Smooth muscle cell (in vitro differentiated cells): Measurements from ENCODE around the gene YWHAG. TPM values are rescaled to one million over a fixed set of nuclear protein-coding genes. Genes with fewer than 3 reads are reported as not detected.

Experiments
- DNase-seq: peaks from one replicate; lab custom pipeline; 2025; ENCODE audit not compliant: unreplicated experiment; lab: John Stamatoyannopoulos, UW
- H2AFZ ChIP-seq: fragments of 200-600 bp; sonication (generic); 2 replicates; pipeline ENCODE4 v1.6.0; 2016; ENCODE audit warnings: antibody characterized with exemption, low read depth, mild to moderate bottlenecking
- H3F3A ChIP-seq: fragments of 200-600 bp; sonication (generic); 2 replicates; pipeline ENCODE4 v1.6.0; 2017; ENCODE audit warnings: antibody characterized with exemption, low read depth
- H3K27ac ChIP-seq: fragments of 200-600 bp; sonication (generic); 2 replicates; pipeline ENCODE4 v1.5.1; 2016; ENCODE audit warnings: low read depth, mild to moderate bottlenecking
- H3K27me3 ChIP-seq: fragments of 200-600 bp; sonication (generic); 2 replicates; pipeline ENCODE4 v1.6.1; 2016; ENCODE audit warnings: low read depth, mild to moderate bottlenecking
- H3K36me3 ChIP-seq: fragments of 200-600 bp; sonication (generic); 2 replicates; pipeline ENCODE4 v1.5.1; 2016; ENCODE audit warnings: low read depth
- H3K4me1 ChIP-seq: fragments of 200-600 bp; sonication (generic); 2 replicates; pipeline ENCODE4 v1.5.1; 2016; ENCODE audit warnings: low read depth
- H3K4me2 ChIP-seq: fragments of 200-600 bp; sonication (generic); 2 replicates; pipeline ENCODE4 v1.6.0; 2016; ENCODE audit warnings: mild to moderate bottlenecking
- H3K4me3 ChIP-seq: fragments of 200-600 bp; sonication (generic); 2 replicates; pipeline ENCODE4 v1.5.1; 2016; ENCODE audit warnings: mild to moderate bottlenecking
- H3K79me2 ChIP-seq: fragments of 200-600 bp; sonication (generic); 2 replicates; pipeline ENCODE4 v1.6.0; 2016; ENCODE audit warnings: low read depth, mild to moderate bottlenecking
- H3K9ac ChIP-seq: fragments of 200-600 bp; sonication (generic); 2 replicates; pipeline ENCODE4 v1.6.0; 2016; ENCODE audit warnings: low read depth
- H3K9me3 ChIP-seq: fragments of 200-600 bp; sonication (generic); replicated peaks from 2 replicates; pipeline ENCODE4 v1.5.1; 2016; ENCODE audit warnings: low read depth
- H4K20me1 ChIP-seq: fragments of 200-600 bp; sonication (generic); 2 replicates; pipeline ENCODE4 v1.6.0; 2016; ENCODE audit warnings: low read depth
- CTCF ChIP-seq: fragments of 200-600 bp; sonication (generic); IDR thresholded peaks from 2 replicates; pipeline ENCODE4 v1.5.1; 2017; ENCODE audit warnings: borderline replicate concordance, mild to moderate bottlenecking, antibody characterized with exemption; ENCODE audit not compliant: insufficient read depth, poor library complexity, severe bottlenecking
- WGBS: methylation state at CpG from one replicate; pipeline ENCODE4 v1.1.7; 2016; ENCODE audit warnings: low lambda C conversion rate; 5-methylcytosine and 5-hydroxymethylcytosine counted together
- polyA plus RNA-seq: library from polyadenylated mRNA; unstranded; fragments of >200 nt; fragmentation: Nextera tagmentation; extraction: Ambion mirVana; gene quantifications from 2 replicates; pipeline ENCODE4 v1.2.1, GENCODE V29; 2016
- total RNA-seq: library from RNA; depleted of rRNA; stranded (reverse); fragments of >200 nt; gene quantifications from 2 replicates; pipeline ENCODE4 v1.2.3, GENCODE V29; 2014

The YWHAG gene
- total and polyA plus RNA-seq, 2 experiments from 2014 or later: 17.6 to 132 TPM

DNA sequence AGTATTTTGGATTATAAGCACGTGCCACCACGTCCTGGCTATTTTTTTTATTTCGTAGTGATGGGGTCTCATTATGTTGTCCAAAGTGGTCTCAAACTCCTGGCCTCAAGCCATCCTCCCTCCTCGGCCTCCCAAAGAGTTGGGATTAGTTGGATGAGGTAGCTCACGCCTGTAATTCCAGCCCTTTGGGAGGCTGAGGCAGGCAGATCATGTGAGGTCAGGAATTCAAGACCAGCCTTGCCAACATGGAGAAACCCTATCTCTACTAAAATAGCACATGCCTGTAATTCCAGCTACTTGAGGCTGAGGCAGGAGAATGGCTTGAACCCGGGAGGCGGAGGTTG, 21.8 kb upstream of the YWHAG start:
- Histone ChIP-seq H3K4me3 (no peak overlapping the region), H3K27me3 (no peaks in the 10 kb centered on the region), H2AFZ (no peak overlapping the region), H3K27ac (peak overlapping the region; percentile 92), H3K36me3 (no peaks in the 10 kb centered on the region), H3K9me3 (no peaks in the 10 kb centered on the region), H3K79me2 (no peaks in the 10 kb centered on the region), H3K9ac (peak overlapping the region; percentile 58), H3K4me1 (no peaks in the 10 kb centered on the region), H4K20me1 (no peaks in the 10 kb centered on the region), H3F3A (peaks cover 18% of the 10 kb centered on the region), H3K4me2 (peak overlapping the region; percentile 79)
- WGBS: 71% methylated on average over 7 of the region's 7 CpGs
- no peak for DNase-seq
- TF ChIP-seq CTCF: no peak

DNA sequence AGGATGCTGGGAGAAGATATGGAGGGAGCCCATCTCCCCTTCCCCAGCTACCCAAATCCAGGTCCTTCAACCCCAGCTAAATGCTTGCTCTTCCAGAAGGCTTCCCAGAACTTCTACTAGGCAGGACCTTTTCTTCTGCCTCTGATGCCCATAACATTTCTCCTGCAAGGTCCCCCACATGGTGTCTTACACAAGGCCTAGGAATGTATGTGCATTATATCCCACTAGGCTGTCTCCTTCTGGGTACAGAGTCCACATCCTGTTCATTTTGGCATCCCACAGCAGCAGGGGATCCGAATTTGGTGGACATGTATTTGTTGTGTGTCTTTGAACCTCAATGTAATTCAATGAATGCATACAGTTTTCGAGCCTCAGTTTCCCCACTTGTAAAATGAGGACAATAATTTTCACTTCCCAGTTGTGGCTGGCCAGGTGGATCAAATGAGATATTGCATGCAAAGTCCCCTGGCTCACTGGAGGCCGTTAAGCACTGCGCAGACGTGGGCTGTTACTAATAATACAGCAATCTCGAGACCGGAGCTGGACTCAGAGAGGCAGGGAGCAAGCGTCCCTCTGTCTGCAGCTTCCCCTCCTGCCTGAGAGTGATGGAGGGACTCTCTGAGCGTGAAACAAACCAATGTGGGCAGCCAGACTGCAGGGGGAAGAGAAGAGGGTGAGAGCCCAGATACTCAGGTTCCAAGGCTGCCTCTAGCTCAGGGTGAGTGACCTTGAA, 18.6 kb upstream of the YWHAG start:
- Histone ChIP-seq H2AFZ (no peak overlapping the region), H3K9ac (no peak overlapping the region), H4K20me1 (no peaks in the 10 kb centered on the region), H3K4me1 (no peaks in the 10 kb centered on the region), H3K9me3 (no peaks in the 10 kb centered on the region), H3K4me2 (no peak overlapping the region), H3F3A (peaks cover 18% of the 10 kb centered on the region), H3K27ac (no peak overlapping the region), H3K36me3 (no peaks in the 10 kb centered on the region), H3K4me3 (no peak overlapping the region), H3K79me2 (no peaks in the 10 kb centered on the region), H3K27me3 (no peaks in the 10 kb centered on the region)
- WGBS: 69% methylated on average over 9 of the region's 9 CpGs
- DNase-seq: no peak
- no peak for TF ChIP-seq CTCF

GRCh38 chr7:76375251-76375650, 16.5 kb upstream of the YWHAG start:
- Histone ChIP-seq H3K27ac (no peak overlapping the region), H2AFZ (no peak overlapping the region), H3K9ac (no peak overlapping the region), H4K20me1 (no peaks in the 10 kb centered on the region), H3K9me3 (no peaks in the 10 kb centered on the region), H3K4me2 (no peak overlapping the region), H3K4me1 (no peaks in the 10 kb centered on the region), H3K36me3 (no peaks in the 10 kb centered on the region), H3K79me2 (no peaks in the 10 kb centered on the region), H3K27me3 (no peaks in the 10 kb centered on the region), H3F3A (peaks cover 6% of the 10 kb centered on the region), H3K4me3 (no peak overlapping the region)
- 96% methylated on average over 9 of the region's 9 CpGs for WGBS
- TF ChIP-seq CTCF: no peak
- no peak for DNase-seq
